Stomach (tissue), 4 donors: ENCODE results near the gene INAVA.

Experiments
- POLR2A ChIP-seq, 4 donors: fragments of 450-650 bp; IDR thresholded peaks; one replicate each; pipeline ENCODE4 v1.6.1; 2016; ENCODE audit warnings: antibody characterized with exemption in 4 of 4, control low read depth in 2 of 4, mild to moderate bottlenecking in 1 of 4, moderate library complexity in 1 of 4
- TF ChIP-seq, protein P1 (sequence below), 7 experiments: fragments of 450-650 bp in 4 of 7; fragments of 200-600 bp in 3 of 7; sonication (generic) in 3 of 7; IDR thresholded peaks; one replicate each; pipeline ENCODE4 v1.5.1; 2016 to 2019; ENCODE audit warnings: antibody characterized with exemption in 7 of 7, control low read depth in 2 of 7, mild to moderate bottlenecking in 1 of 7

DNA sequence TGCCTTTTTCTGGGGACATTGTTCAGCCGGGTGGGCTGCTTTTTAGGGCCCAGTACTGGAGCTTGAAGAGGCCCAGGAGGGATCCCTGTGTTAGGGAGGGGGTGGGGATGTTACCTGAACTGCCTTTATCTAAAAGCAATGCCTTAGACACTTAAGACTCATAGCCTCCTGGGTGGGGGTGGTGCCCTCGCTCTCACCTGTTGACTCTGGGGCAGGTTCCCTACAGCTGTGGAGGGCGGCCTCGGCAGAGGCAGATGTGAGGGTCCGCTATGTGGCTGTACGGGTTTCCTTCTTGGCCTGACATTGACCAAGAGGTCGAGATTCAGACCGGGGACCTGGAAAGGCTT lies 716 bp downstream of the INAVA start:
- TF ChIP-seq, protein P1, sequence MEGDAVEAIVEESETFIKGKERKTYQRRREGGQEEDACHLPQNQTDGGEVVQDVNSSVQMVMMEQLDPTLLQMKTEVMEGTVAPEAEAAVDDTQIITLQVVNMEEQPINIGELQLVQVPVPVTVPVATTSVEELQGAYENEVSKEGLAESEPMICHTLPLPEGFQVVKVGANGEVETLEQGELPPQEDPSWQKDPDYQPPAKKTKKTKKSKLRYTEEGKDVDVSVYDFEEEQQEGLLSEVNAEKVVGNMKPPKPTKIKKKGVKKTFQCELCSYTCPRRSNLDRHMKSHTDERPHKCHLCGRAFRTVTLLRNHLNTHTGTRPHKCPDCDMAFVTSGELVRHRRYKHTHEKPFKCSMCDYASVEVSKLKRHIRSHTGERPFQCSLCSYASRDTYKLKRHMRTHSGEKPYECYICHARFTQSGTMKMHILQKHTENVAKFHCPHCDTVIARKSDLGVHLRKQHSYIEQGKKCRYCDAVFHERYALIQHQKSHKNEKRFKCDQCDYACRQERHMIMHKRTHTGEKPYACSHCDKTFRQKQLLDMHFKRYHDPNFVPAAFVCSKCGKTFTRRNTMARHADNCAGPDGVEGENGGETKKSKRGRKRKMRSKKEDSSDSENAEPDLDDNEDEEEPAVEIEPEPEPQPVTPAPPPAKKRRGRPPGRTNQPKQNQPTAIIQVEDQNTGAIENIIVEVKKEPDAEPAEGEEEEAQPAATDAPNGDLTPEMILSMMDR (IDR thresholded peaks at IDR 0.05) = no peak
- TF ChIP-seq POLR2A (IDR thresholded peaks at IDR 0.05) = no peak
